ENCODE results near the gene SORCS3. TPM values are rescaled to one million over a fixed set of nuclear protein-coding genes. Genes with fewer than 3 reads are reported as not detected.

SORCS3 gene
- total RNA-seq, 1 donor from 2014 or later = 1.00 TPM

- no peaks in the 10 kb centered on the region for H3K36me3 Mint-ChIP-seq (ENCODE audit: low read depth, unreplicated experiment)
- H3K79me2 ChIP-seq (ENCODE audit: insufficient read depth, low read length) = no peaks in the 10 kb centered on the region
- H3K36me3 ChIP-seq (ENCODE audit: insufficient read depth, low read length) = no peaks in the 10 kb centered on the region
- peaks cover 5% of the 10 kb centered on the region for H3K9me3 ChIP-seq (ENCODE audit: insufficient read depth, low read depth, low read length)
- H3K4me3 ChIP-seq (ENCODE audit: insufficient read depth, low read depth, low read length) = no peak overlapping the region
- no peaks in the 10 kb centered on the region for H4K20me1 ChIP-seq (ENCODE audit: insufficient read depth, low read length)
- TF ChIP-seq CTCF (IDR thresholded peaks at IDR 0.05; ENCODE audit: insufficient read depth, low read depth, low read length) = no peak
- TF ChIP-seq EZH2 (IDR thresholded peaks at IDR 0.05; ENCODE audit: insufficient read depth, low read length) = no peak
- peak; percentile 6 for DNase-seq (ENCODE audit: low read depth)
- no peaks in the 10 kb centered on the region for H3K27me3 ChIP-seq (ENCODE audit: insufficient read depth, low read length)
- H3K27ac Mint-ChIP-seq (ENCODE audit: unreplicated experiment) = no peak overlapping the region
- no peak for FAIRE-seq
- H3K4me1 Mint-ChIP-seq (ENCODE audit: low read depth, unreplicated experiment) = peaks cover 2% of the 10 kb centered on the region
- H3K4me3 Mint-ChIP-seq (ENCODE audit: unreplicated experiment) = no peak overlapping the region
- H3K27ac ChIP-seq (ENCODE audit: low read depth, low read length) = no peak overlapping the region
- no peak overlapping the region for H2AFZ ChIP-seq (ENCODE audit: low read depth, low read length)
- no peak overlapping the region for H3K4me2 ChIP-seq (ENCODE audit: low read length)
- H3K4me1 ChIP-seq (ENCODE audit: insufficient read depth, low read length) = no peaks in the 10 kb centered on the region
- H3K27me3 Mint-ChIP-seq (ENCODE audit: low read depth, unreplicated experiment) = peaks cover 30% of the 10 kb centered on the region
- H3K9me3 Mint-ChIP-seq (ENCODE audit: unreplicated experiment) = peaks cover 3% of the 10 kb centered on the region
- no peak overlapping the region for H3K9ac ChIP-seq (ENCODE audit: low read length)
Measured at GRCh38 chr10:104778371-104778770, 137.3 kb downstream of the SORCS3 start.

- Histone ChIP-seq H3K9me3 (ENCODE audit: insufficient read depth, low read depth, low read length) (peaks cover 3% of the 10 kb centered on the region), H3K79me2 (ENCODE audit: insufficient read depth, low read length) (no peaks in the 10 kb centered on the region), H3K27me3 (ENCODE audit: insufficient read depth, low read length) (no peaks in the 10 kb centered on the region), H3K4me3 (ENCODE audit: insufficient read depth, low read depth, low read length) (no peak overlapping the region), H2AFZ (ENCODE audit: low read depth, low read length) (no peak overlapping the region), H3K9ac (ENCODE audit: low read length) (no peak overlapping the region), H4K20me1 (ENCODE audit: insufficient read depth, low read length) (no peaks in the 10 kb centered on the region), H3K4me2 (ENCODE audit: low read length) (no peak overlapping the region), H3K4me1 (ENCODE audit: insufficient read depth, low read length) (no peaks in the 10 kb centered on the region), H3K27ac (ENCODE audit: low read depth, low read length) (no peak overlapping the region), H3K36me3 (ENCODE audit: insufficient read depth, low read length) (no peaks in the 10 kb centered on the region)
- H3K4me3 Mint-ChIP-seq (ENCODE audit: unreplicated experiment) = no peak overlapping the region
- FAIRE-seq (no peak), DNase-seq (ENCODE audit: low read depth) (no peak)
- peaks cover 21% of the 10 kb centered on the region for H3K27me3 Mint-ChIP-seq (ENCODE audit: low read depth, unreplicated experiment)
- no peaks in the 10 kb centered on the region for H3K36me3 Mint-ChIP-seq (ENCODE audit: low read depth, unreplicated experiment)
- TF ChIP-seq EZH2 (IDR thresholded peaks at IDR 0.05; ENCODE audit: insufficient read depth, low read length) (no peak), CTCF (IDR thresholded peaks at IDR 0.05; ENCODE audit: insufficient read depth, low read depth, low read length) (no peak)
- H3K4me1 Mint-ChIP-seq (ENCODE audit: low read depth, unreplicated experiment) = peaks cover 2% of the 10 kb centered on the region
- H3K9me3 Mint-ChIP-seq (ENCODE audit: unreplicated experiment) = peaks cover 3% of the 10 kb centered on the region
- no peak overlapping the region for H3K27ac Mint-ChIP-seq (ENCODE audit: unreplicated experiment)
Measured at GRCh38 chr10:104779701-104780100, 138.6 kb downstream of the SORCS3 start.

GRCh38 chr10:104780165-104780564 is 139.1 kb downstream of the SORCS3 start:
- Histone ChIP-seq H3K27ac (ENCODE audit: low read depth, low read length) (no peak overlapping the region), H3K4me1 (ENCODE audit: insufficient read depth, low read length) (no peaks in the 10 kb centered on the region), H3K27me3 (ENCODE audit: insufficient read depth, low read length) (no peaks in the 10 kb centered on the region), H3K4me2 (ENCODE audit: low read length) (no peak overlapping the region), H2AFZ (ENCODE audit: low read depth, low read length) (no peak overlapping the region), H3K79me2 (ENCODE audit: insufficient read depth, low read length) (no peaks in the 10 kb centered on the region), H3K9me3 (ENCODE audit: insufficient read depth, low read depth, low read length) (peaks cover 3% of the 10 kb centered on the region), H4K20me1 (ENCODE audit: insufficient read depth, low read length) (no peaks in the 10 kb centered on the region), H3K36me3 (ENCODE audit: insufficient read depth, low read length) (no peaks in the 10 kb centered on the region), H3K4me3 (ENCODE audit: insufficient read depth, low read depth, low read length) (no peak overlapping the region), H3K9ac (ENCODE audit: low read length) (no peak overlapping the region)
- FAIRE-seq = no peak
- H3K9me3 Mint-ChIP-seq (ENCODE audit: unreplicated experiment) = peaks cover 3% of the 10 kb centered on the region
- H3K27ac Mint-ChIP-seq (ENCODE audit: unreplicated experiment) = no peak overlapping the region
- H3K4me1 Mint-ChIP-seq (ENCODE audit: low read depth, unreplicated experiment) = peaks cover 2% of the 10 kb centered on the region
- TF ChIP-seq CTCF (IDR thresholded peaks at IDR 0.05; ENCODE audit: insufficient read depth, low read depth, low read length) = no peak
- TF ChIP-seq EZH2 (IDR thresholded peaks at IDR 0.05; ENCODE audit: insufficient read depth, low read length) = no peak
- no peak for DNase-seq (ENCODE audit: low read depth)
- H3K27me3 Mint-ChIP-seq (ENCODE audit: low read depth, unreplicated experiment) = peaks cover 20% of the 10 kb centered on the region
- H3K36me3 Mint-ChIP-seq (ENCODE audit: low read depth, unreplicated experiment) = no peaks in the 10 kb centered on the region
- no peak overlapping the region for H3K4me3 Mint-ChIP-seq (ENCODE audit: unreplicated experiment)
